SH-SY5Y (cell line): ENCODE data around the gene STOM.

Source experiments
- GATA2 ChIP-seq: IDR thresholded peaks from 2 replicates; pipeline ENCODE4 v1.6.1; 2011; ENCODE audit warnings: mild to moderate bottlenecking, low read depth, low read length
- GATA3 ChIP-seq: IDR thresholded peaks from 2 replicates; pipeline ENCODE4 v1.6.1; 2011; ENCODE audit warnings: low read depth, mild to moderate bottlenecking, low read length, moderate library complexity

Gene STOM

DNA sequence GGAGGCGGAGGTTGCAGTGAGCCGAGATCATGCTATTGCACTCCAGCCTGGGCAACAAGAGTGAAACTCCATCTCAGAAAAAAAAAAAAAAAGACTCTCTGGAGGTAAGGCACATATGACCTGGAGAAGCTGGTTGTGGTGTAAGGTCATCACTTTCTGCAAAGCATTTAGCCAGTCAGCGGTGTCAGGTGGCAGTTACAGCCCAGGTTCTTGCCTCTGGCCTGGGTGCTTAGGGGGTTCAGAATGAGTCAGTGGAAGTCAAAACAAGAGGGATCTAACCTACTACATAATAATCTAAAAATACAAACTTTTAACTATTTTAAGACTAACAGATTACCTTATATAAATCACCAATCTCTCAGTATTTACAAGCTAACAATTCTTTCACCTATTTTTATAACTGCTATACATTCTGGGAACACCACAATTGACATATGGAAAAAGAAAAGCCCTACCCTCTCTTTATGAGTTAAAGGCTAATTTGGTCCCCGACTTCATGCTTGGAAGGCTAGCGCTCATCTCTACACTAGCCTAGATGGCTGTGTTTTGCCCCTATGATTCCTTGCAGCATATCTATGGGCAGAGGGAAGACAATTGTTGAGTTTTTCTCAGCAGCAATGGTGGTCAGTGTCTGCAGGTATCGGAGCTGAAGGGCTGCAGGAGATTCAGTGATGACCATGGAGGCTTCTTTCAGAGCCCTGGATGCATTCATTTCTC, 29.2 kb downstream of the STOM start:
- TF ChIP-seq GATA2 (no peak), GATA3 (no peak)

DNA sequence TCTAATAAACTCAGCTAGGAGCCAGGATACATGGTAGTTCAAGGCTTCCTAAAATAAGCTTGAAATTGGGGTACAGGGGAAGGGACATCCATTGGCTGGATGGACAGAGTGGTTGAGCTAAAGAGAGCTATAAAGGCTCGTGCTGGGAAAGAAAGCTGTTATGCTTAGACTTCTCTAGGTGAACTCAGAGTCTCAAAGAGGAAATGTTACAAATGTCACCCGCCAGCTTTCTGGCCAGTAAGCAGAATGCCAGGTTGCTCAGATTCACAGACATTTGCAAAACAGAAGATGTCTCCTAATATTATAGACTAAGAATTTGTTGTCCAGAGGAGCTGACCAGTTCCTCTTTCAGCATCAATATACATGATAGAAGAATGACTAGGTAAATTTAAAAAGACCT, 30.6 kb downstream of the STOM start:
- TF ChIP-seq GATA3 = no peak
- TF ChIP-seq GATA2 = no peak

DNA sequence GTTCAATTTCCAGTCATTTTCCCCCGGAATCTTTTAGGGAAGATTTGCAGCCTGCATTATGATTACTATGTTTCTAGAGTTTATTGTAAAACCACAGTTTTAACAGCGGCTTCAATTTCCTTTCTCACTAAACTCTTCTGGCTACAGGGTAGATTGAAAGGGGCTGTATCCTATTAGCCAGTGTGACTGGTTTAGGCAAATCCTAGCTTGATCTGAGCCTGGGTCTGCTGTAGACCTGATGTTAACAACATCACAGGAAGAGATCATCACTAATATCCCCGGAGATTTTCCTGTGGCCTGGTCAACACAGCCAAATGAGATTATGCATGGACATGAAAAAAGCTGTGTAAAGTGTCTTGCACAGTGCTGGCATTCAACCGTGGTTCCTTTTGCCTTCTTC, 33.4 kb downstream of the STOM start:
- TF ChIP-seq GATA2 (no peak), GATA3 (no peak)

DNA sequence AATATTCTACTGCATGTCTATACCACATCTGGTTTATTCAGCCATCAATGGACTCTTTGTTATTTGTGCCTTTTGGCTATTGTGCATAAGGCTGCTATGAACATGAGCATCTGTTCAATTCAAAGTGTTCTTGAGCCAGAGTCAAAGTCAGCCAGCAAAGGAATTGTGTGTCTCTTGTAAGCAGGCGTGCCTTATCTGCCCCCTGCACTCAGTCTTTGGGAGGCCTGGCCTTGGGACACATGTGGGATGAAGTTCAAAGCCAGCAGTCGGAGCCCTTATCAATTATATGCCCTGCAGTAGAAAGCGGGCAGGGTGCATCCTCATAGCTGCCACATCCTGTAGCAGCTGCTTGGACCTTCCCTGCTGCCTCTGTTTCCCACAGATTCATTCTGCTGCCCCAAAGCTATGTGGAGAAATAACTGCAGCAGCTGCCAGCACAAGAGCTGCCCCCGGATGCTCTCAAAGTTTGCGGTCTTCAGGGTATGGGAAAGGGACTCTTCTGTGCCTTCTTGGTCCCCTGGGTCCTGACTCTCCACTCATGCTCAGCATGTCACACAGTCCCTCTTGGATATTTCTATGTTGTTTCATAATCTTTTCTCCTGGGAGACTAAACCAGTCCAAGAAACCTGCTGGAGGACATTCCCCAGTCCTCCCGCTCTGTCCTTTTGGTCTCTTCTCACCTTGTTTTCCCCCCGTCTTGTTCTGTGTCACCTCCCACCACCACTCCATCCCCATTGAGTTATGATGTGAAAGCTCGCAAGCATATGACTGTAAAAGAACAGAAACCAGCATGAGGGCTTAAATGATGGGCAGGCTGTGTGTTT, 35.9 kb downstream of the STOM start:
- TF ChIP-seq GATA3 = no peak
- no peak for TF ChIP-seq GATA2

DNA sequence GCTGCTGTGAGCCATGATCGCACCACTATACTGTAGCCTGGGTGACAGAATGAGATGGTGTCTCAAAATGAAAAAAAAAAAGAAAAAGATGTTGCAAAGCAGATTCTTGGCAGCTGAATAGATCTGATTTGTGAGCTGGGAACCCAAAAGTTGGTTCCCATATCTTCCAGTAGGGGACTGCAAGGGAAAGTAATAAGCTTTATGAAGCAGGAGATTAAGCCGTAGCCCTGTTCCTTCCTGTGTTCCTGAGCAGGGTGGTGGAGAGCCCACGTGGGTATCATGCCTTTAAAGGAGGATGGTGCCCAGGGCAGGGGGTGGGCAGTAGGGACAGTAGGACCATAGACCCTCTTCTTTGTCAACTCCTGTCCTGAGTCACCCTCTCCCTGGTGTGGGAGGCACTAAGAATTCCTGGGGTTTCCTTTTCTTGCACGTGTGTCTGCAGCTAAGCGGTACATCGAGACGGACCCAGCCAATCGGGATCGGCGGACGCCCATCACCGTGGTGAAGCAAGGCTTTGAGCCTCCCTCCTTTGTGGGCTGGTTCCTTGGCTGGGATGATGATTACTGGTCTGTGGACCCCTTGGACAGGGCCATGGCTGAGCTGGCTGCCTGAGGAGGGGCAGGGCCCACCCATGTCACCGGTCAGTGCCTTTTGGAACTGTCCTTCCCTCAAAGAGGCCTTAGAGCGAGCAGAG, 37.9 kb downstream of the STOM start:
- TF ChIP-seq GATA3 (no peak), GATA2 (no peak)

DNA sequence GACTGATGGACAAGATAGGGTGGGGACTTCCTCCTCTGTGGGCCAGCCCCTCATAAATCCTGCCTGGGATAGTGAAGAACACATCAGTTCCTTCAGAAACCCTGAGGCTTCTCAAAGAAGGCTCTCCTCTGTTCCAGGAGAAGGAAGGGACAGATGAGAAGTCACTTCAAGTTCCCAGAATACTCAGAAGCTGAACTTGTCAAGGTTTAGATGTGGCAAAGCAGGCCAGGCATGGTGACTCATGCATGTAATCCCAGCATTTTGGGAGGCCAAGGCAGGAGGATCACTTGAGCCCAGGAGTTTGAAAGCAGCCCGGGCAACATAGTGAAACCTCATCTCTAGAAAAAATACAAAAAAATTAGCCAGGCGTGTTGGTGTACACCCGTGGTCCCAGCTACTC, 38.5 kb downstream of the STOM start:
- TF ChIP-seq GATA2 (no peak), GATA3 (no peak)

DNA sequence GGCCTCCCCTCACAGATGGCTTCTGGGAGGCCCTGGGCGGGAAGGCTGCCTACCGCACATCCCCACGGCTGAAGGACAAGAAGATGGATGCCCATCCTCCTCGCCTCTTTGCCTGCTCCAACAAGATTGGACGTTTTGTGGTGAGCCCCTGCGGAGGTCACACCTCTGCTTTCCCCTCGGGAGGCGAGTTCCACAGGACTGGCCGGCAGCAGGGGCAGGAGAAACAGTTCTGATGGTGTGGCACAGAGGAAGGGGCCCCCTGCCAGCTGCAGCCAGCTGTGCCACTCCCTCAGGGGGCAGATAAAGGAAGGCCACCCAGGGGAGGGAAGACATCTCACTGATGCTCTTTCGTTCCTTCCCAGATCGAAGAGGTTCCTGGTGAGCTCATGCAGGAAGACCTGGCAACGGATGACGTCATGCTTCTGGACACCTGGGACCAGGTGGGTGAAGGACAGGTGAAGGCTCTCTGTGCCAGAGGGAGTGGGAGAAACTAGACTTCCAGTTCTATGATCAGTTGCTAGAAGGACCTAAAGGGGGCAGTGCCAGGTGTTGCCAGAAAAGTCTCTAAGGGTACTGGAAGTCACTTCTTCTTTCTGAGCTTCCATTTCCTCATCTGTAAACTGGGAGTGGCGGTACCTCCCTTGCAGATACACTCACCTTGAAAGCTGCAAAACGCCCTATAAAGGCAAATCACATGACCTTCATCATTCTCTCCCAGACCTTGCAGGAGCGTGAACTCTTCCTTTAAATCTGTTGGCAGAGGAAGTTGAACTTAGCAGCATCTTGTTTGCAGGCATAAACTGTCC, 41.0 kb downstream of the STOM start:
- TF ChIP-seq GATA3 = no peak
- no peak for TF ChIP-seq GATA2

DNA sequence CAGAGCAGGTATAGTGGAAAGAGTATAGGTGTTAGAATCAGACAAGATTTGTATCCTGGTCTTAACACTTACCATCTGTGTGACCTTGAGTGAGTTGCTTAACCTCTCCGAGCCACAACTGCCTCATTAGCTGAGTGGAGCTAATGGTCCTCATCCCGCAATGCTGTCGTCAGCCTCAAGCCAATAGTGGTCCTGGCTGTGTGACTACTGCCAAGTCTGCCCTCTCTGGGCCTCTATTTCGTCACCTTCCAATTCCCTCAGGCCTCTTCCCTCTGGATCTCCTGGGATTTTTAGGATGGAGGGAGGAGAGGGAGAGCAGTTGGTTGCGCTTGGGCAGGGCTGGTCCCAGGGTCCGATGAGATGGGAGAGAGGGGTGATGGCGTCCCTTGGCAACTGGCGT, 41.6 kb downstream of the STOM start:
- TF ChIP-seq GATA3 (no peak), GATA2 (no peak)

DNA sequence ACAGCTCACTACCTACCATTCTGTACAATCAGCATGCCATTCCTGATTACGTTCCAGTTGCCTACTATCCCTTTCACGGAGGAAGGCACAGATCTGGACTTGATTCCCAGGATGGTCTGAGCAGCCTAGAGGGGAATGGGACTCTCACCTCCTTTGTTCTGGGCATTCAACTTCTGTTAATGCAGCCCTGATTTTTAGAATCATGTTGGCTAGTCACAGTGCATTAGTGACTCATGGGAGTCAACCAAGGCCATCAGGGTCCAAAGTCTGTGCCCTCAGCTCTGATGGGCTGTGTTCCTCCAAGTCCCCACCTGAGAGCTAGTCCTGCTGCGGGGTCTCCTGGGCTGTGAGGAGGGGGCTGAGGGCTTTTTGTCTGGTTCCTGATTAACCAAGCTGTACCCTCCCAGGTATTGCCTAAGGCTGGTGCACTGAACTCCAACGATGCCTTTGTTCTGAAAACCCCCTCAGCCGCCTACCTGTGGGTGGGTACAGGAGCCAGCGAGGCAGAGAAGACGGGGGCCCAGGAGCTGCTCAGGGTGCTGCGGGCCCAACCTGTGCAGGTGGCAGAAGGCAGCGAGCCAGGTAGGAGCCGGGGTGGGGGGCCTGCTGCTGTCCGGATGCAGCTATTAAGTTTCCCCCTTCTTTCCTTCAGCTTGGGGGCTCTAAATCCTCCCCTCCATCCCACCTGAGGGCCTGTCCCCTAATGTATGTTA, 43.0 kb downstream of the STOM start:
- TF ChIP-seq GATA3 (no peak), GATA2 (no peak)

DNA sequence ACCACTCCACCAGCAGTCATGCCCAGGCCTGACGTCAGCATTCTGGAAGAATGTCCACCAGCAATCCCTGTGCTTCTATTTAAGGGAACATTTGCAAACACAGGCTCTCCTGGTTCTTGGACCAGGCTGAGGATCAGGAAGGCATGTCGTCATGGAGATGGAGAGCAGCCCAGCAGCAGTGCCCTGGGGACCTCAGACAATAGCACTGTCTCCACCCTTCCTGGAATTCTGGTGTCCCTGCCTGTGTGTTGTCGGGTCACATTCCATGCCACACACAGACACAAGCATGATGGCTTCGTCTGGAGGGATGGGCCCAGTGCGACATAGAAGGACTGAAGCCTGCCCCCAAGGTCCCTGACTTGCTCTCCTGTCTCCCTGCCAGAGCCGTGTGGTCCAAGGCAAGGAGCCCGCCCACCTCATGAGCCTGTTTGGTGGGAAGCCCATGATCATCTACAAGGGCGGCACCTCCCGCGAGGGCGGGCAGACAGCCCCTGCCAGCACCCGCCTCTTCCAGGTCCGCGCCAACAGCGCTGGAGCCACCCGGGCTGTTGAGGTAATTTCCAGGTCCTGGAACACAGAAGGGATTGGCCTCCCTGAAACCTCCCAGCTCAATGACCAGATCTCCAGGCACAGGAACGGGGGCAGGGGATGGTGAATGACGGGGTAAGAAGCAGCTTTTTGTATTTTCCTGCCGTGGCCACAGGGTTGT, 43.8 kb downstream of the STOM start:
- TF ChIP-seq GATA2 (no peak), GATA3 (no peak)

DNA sequence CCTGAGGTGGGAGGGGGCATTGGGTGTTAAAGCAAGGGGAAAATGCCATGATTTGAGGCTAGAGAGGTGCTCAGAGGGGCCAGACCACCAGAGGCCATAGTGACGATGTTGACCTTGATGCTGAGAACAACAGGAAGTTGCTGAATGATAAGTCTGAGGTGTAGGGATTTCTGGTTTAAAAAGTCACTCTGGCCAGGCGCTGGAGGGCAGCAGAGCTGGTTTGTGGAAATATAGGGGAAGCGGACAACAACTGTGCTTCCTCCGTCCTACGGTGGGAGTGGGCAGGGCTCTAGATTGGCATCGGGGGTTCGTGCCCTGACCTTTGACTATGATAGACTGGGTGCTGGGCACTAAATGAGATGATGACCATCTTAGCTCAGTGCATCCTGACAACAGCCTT, 44.7 kb downstream of the STOM start:
- TF ChIP-seq GATA3 (no peak), GATA2 (no peak)

DNA sequence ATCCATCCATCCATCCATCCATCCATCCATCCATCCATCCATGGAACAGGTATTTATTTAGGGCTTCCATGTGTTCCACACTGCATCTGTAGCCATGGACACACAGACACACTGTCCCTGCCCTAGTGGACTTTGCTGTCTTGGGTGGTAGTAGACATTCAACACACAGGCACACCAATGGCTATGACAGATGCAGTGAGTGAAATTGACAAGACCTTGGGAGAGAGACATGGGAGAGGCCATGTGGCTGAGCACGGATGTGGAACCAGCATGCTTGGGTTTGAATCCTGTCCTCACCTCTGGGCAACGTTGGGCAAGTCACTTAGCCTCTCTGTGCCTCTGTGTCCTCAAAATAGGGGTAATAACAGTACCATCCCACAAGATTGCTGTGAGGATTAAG, 45.3 kb downstream of the STOM start:
- TF ChIP-seq GATA3 = no peak
- no peak for TF ChIP-seq GATA2

DNA sequence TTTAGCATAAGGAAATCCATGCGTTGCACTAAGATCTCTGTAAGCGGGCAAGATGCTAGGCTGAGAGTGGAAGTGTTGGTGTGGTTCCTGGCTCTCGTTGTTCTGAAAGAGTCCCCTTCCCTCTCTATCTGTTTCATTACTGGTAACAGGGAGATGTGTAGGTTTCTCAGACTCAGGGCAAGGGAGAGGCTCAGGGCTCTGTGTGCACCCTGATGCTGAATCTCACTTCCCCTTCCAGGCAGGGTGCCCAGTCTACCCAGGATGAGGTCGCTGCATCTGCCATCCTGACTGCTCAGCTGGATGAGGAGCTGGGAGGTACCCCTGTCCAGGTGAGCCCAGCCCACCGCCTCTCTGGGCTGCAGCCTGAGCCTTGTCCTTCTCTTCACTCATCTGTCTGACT, 45.7 kb downstream of the STOM start:
- TF ChIP-seq GATA3 (no peak), GATA2 (no peak)
